ENCODE results near the gene HOXD9.

Gene HOXD9

DNA sequence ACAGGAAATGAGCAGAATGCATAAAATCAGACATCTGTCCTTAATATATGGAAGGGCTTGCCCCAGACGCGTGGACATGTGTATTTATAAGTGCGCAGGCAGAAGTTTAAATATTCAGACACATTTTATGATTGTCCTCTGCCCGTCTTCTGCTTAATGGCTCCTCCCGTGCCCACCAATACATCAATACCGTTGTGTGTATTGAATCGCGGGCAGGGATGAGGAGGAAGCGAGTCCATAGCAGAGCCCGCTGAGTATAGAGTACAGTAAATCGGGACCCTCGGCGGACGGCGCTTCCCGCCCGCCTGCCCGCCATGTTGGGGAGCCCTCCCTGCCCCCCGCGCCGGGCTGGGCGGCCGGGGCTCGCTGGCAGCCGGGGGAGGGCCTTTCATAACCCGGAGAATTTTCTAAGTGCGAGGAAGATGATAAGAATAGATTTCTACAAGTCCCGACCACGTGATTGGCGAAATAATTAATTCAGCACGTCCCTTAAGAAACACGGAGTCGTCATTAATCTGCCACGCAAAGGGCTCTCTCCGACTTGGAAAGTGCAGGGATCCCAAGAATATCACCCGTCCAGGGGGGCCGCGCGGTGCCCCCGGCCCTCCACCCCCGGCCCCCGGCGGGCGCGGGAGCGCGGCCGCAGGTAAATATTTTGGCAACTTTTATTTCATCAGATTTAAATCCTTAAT, 34.4 kb downstream of the HOXD9 start, which contains the start of gene HOXD3:
Gene HOXD3 (plus strand): TSS at position 501 of the 692 bp plus-strand sequence. CDS start 11,808 bp downstream, outside the sequence.
- DNase-seq = peak; percentile 20

DNA sequence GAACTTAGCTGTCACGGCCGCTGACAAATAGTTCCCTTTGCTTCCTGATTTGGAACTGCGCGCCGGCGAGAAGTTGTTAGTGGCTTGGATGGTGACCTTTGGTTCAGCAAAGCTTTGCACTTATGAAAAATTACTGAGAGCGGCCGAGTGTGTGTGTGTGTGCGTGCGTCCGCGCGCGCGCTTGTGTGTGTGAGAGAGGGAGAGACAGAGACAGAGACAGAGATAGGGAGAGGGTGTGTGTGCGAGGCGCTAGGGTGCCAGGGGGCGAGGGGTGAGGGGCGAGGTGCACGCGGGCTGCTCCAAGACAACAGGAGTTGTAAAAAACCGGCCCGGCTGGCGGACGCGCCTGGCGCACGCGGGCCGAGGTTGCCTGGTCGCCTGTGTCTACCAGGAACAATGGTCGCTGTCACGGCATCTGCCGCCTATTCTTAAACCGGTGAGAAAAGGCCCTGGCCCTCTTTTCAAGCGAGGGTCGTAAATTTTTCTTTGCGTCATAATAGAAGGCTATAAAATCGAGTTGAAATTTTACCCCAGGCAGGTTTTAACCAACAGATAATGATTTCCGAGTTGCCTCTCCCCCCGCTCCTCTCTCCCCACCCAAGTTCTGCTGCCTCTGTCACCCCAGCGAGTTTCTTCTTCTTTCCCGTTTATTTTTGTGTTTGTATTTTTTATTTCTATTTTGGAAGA, 35.1 kb downstream of the HOXD9 start:
- peak; percentile 68 for DNase-seq

DNA sequence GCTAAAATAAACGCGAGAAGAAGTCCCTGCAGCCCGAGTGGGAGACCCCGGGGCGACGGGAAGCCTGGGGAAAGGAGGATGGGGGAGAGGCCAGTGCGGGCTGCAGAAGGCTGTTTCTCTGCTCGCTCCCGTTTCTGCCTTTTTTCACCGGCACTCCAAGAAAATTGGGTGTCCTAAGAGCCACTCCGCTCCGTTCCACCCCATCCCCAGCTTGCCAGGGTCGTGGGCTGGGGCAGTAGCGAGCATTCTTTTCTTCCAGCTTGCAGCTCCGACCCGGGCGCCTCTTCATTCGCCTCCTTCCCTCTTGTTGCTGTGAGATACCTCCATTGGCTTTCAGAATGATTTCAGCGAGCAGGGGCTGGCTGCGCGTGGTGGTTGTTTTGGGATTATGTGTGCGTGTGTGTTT, 35.7 kb downstream of the HOXD9 start:
- peak; percentile 54 for DNase-seq

DNA sequence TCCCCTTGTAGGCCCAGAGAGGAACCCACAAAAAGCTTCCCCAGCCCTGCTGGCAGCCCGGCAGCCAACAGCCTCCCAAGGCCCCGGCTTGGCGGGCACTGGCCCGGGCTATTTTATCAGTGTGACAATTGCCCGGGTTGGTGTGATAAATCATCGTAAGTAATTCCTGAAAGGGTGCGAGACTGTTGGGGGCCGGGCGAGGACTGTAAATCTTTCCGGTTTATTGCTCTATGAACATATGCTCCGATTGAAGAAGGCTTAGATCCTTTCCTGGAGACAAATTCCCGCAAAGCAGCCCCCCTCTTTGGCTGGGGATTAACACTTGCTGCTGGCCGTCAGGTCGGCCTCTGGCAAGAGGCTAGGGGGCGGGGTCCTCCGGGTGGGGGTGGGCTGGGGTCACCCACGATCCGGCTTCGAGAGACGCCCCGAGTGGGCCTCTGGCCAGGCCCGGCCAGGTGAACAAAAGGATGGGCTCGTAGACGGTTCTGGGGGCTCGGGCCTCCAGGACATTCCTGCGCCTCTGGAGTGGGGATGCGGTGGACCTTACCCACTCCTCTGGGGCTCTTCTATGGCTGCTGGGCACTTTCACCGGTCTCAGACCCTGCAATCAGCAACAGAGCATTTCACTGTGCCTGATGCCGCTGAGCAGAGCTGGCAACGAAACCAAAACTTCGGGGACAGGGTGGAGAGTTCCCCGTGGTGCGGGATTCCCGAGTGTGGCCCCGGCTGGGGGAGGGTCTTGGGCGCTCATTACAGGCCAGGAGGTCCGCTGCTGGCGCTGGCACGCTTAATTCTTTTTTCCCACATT, 36.5 kb downstream of the HOXD9 start:
- DNase-seq = no peak

DNA sequence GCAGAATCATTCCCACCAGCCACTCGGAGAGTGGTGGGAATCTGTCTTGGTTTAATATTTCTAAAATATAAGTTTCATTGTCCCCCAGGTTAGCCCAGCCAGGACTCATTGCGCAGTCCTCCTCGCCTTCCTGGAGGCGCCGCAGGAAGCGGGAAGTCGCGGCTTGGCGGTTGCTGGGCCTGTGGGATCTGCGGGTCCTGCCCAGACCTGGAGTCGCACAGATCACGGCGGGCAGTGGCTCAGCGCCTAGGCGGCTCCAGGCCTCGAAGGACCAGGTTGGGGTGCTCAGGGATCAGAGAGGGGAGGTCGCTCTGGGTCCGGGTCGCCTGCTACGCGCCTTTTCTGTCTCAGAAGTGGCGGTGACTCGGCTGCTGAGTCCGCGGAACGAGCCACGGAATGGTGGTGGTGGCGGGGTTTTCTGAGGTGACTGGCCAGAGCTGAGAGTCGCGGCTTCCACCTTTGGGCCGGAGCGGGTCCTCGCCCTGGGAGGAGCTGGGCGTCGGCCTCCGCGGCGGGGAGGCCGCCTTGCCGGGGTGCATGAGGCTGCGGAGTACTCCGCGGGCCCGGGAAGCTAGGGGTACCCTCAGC, 37.2 kb downstream of the HOXD9 start:
- no peak for DNase-seq

DNA sequence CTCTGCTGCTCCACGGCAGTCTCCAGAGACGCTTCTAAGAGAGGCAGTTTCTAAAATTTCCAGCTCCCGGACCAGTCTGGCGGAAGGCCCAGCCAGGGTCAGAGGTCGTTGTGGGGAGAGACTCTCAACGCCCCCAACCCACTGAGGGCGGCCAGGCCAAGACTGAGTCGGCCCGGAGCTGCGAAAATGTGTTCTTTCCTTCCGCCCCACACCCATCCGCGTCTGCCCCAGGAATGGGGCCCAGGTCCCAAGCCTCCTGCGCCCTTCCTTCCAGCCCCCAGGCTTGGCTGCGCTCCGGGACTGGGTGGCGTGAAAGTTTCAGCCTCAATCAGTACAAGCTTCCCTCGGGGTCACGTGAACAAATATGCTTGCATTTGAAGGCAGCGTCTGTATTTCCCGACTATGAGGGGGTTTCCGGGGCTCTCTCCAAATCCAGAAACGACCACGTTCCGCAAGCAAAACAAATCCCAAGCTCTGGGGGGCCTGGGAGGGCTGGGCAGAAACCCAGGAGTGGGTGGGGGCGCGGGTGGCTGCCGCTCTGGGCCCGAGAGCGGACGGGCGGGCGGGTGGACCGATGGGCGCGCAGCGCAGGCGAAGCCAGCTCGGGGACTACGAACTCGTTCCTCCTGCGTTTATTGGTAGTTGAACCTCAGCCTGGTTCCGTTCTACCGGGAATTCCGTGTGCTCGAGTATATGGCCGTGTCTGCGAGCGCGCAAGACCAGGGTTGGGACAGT, 37.9 kb downstream of the HOXD9 start:
- no peak for DNase-seq

DNA sequence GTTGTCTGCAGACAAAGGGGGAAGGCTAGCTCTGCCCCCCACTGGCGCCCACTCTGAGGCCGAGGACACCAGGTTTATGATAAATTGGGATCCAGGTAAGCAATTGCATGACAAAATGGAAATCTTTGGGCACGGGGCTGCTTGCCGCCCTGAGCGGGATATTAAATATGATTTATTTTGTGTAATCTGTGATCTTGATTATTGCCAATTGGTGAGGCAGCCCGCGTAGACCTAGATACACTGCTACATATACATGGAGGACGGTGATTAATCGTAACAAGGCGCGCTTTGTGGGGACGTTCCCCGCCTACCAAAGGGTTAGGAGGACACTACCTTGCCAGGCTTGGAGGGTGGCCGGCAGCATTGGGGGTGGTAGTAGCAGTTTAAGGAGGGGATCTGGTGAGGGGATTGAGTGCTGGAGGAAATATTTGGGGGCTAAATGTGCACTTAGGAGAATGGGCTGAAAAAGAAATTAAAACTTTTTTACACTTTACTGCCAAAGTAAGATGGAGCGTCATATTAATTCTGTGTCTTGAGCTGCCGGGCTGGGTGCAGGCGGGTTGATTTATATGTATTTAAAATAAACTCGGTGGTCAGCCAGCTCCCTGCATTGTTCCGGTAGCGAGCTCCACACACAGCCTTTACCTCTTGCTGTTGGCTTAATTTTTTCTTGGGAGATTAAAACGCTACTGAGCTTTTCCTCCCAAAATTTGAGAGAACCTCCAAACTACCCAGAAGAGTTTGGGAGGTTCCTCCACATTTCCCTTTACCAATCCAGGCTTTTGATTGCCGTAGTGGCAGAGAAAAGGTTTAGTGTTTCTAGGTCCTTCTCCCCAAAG, 38.7 kb downstream of the HOXD9 start:
- no peak for DNase-seq

DNA sequence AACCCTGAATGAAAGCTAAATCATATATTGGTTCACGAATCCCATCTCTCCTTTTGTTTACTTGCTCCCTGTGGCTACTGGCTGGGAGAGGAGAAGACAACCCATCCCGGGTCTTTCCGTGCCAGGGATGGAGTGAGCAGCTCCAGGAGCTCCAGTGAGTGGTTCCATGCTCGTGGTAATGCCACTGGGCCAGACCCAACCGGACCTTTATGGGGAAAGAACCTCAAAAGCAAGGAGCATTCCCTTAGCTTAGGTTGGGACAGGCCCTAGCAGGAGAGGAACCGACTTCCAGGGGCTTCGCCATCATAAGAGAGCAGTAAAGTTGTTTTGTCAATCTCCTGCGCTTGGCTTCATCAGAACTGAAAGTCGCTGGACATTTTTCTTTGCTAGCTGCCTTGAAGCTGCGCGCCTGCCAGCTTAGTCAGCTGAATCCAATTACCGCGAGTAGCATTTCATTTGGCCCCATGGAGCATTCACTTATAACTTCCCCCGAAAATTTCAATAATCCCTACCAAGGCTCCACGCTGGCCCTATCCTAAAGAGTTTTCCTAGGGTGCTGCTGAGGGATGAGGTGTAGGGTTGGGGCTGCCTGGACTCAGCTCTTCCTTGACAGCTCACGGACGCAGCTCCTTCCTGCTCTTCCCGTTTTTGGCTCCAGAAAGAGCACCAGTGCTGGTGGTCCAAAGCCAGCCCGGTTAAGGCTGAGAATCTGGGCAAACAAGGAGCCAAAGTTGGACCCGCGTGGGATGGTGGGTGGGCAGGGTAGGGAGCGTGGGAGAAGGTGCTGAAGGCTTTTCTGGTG, 39.5 kb downstream of the HOXD9 start:
- no peak for DNase-seq

DNA sequence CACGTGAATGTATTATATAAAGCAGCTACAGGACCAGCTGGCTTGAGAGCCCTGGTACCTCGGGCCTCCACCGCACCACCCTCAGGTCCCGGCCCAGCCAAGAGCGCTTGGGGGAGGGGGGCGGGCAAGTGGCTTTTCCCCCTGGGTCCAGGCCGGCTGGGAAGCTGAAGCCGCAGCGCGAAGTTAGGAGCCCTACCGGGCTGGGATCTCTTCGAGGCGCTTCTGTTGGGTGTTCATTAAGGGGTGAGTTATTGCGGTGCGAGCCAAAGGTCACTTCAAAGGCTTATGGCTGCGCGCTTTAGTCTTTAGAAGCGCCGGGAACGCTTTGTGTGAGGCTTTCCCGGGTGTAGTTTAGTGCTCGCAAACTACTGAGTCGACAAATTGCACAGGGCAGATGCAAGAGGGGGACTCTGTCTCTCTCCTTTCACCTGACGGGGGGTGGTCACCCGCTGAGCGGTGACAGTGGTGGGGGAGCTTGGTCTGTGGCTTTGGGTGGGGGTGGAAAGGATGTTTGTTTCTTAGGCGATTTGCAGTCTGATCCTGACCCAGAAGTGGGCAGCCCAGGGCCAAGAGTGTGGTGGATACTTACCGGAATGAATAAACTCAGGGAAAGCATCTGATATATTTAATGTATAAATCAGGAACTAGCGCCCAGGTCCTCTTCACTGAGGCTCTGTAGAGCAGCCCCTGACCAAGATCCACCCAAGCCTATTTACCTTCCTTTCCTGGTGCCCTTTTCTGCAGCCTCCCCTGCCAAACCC, 40.6 kb downstream of the HOXD9 start:
- no peak for DNase-seq

DNA sequence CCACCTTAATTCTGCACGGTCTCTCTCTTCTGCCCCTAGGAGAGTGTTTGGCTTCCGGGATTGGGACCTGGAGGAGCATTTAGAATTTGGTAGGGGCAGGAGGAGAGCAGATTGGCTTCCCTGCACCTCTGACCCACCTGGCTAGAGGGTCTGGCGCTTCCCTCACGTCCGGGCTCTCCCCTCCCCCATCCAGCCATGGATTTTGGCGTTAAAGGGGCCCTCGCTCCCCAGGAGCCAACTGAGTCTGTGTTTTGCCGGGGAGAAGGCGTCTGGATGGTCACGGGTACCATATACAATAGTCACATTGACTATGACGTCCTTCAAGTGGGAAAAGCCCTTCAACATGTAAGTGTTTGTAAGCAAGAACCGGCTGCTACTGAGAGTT, 41.1 kb downstream of the HOXD9 start:
- no peak for DNase-seq

DNA sequence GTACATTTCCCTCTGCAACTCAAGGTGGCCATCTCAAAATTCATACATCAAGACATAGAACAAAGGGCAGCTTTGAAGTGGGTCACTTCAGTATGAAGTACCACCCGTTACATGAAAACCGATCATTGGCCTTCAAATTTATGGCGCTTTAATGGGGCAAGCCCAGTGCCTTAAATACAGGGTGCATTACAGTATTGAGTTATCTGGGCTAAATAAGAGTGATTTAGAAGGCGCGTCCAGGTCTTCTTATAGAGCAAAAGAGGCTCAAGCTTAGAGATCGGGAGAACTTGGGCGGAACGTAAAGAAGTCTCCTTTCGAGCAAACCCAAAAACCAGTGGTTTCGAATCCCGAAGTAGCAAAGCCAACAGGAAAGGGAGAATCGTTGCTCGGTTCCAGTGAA, 41.7 kb downstream of the HOXD9 start:
- no peak for DNase-seq

DNA sequence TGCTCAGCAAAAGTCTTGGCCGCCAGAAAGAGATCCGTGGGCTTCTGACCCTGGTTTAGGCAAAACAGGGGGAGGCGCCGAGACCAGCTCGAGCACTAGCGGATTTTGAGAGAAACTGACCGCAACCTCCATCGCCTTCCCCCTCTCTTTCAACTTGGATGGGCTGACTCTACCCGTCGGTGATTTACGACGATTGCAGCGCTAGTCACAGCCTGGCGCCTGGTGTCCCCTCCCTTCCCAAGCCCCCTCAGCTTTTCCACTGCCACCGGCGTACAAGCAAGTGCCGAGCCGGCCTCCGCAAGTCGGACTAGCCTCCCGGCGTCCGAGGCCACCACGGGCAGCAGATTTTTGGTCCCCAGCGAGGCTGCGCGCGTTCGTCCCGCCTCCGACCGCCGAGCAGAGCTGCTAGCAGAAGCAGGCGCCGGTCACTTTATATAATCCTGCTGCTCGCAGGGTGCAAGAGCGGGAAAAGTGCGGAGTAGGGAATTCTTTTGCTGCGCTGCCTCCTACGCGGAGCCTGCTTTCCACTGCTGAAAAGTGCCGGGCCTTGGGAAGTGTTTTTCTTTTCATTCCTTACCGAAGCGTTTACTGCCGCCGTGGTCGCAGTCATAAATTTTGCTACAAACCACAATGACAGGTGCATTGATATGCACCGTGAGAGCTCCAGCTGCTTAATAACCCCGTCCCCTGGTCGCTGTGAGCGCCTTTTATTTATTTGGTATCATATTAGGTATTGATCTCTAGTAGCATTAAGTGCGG, 42.3 kb downstream of the HOXD9 start:
- DNase-seq = no peak

DNA sequence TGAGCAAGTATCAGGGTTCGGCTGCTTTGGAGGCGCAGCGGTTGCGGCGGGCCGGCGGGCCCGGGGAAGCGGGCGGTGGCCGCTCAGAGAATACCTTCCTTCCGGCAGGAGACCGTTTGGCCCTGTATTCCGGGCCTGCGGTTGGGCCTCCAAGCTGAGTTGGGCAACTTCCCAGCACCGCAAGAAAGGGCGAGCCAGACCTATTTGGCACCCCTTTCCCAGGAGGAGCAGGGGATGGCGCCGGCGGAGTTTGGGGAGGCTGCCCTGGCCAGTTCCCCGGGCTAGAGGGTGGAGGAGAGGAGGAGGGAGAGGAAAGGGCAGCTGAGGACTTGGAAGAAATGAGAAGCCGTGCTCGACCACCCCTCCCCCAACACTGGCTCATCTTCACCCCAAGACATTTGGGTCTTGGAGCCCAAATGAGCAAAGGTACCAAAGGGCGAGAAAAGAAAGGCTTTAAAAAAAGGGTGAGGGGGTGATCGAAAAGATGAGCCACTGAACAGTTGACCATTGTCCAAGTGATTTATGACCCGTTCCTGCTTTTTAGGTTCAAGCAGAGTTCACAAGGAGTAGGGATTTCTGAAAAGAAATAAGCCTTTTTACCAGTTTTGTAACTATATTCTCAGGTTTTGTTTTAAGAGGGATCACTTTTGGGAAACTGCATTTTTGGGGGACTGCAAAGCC, 43.0 kb downstream of the HOXD9 start:
- DNase-seq = no peak

DNA sequence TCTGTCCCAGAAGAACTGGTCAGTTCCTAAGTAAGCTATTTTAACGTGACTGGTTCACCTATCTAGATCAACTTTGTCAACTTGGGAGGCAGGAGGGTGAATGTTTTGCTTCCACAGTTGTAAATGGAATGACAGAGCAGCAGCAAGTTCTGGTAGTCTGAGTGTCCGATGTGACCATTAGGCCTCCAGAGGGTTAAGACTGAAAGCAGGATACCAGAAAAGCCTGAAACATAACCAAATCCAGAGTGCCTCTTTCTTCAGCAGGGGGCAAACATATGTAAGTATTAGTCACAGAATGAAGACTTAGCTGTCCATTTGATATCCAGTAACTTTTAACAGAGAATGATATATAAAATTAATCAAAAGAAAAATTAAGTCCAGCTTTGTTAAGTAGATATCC, 43.8 kb downstream of the HOXD9 start:
- no peak for DNase-seq

DNA sequence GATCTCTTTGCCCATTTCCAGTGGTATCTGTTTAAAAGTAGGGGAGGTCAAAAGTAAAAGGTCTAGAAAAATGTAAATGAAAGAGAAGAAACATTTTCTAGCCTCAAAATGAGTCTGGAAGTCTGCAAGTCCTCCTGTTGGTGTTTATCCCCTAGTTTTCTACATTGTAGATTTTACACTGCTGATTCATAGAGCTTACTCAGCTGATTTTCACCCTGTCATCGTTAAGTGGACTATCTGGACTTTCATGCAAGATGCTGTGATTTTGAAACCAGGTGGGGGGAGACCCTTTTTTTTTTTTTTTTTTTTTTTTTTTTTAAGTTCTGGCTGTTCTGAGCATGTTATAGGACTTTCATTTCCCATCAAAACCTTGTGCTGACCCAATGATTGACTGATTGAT, 44.9 kb downstream of the HOXD9 start:
- DNase-seq = no peak

DNA sequence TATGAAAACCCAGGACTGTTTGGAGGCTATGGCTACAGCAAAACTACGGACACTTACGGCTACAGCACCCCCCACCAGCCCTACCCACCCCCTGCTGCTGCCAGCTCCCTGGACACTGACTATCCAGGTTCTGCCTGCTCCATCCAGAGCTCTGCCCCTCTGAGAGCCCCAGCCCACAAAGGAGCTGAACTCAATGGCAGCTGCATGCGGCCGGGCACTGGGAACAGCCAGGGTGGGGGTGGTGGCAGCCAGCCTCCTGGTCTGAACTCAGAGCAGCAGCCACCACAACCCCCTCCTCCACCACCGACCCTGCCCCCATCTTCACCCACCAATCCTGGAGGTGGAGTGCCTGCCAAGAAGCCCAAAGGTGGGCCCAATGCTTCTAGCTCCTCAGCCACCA, 46.7 kb downstream of the HOXD9 start:
- no peak for DNase-seq

DNA sequence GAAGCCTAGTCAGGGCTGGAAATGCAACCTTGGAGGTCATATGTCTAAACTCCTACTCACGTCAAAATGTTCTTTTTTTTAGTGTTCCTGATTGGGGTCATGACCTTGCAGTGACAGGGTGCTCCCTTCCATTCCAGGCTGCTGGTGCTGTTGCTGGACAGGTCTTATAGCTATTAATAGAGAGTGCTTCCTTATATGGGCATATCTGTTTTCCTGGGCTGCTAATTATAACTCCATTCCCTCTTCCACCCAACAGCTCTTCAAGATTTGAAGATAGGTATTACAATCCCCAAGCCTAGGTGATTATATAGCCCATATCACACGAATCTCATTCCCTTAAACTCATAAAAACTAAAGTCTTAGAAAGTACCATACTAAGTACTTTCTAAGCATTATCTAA, 47.2 kb downstream of the HOXD9 start:
- no peak for DNase-seq

DNA sequence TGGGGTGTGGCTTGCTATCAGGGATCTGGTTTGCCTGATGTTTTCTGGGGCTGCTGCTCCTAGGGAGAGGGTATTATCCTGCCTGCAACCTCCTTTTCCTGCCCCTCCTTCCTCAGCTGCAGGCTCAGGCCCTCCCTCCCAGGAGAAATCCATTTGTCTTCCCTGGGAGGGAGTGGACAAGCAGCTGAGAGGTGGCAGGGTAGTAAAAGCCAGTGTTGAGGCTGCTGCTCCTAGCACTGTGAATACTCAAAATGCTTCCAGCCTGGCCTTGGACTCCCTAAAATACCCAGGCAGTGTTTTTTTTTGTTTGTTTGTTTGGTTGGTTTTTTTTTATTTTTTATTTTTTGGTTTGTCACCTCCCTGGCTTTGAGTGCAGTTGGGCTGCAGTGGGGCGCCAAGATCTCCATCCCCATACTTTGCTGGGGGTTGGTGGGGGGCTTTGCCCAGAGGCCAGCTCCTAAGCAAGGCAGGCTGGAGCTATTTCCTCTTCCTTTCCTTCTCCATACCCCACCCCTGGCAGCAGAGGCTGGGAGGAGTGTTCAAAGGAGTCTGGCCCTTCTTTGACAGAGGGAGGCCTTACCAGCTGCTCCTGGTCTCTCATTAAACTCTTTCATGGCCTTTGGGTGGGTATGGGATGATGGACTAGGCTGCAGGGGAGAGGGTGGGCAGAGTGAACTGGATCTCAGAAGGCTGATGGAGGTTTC, 48.2 kb downstream of the HOXD9 start:
- DNase-seq = no peak
